Neural crest cell (in vitro differentiated cells): Measurements from ENCODE around the gene EFNB1. TPM values are rescaled to one million over a fixed set of nuclear protein-coding genes. Genes with fewer than 3 reads are reported as not detected.

Source experiments
- DNase-seq: peaks from one replicate; pipeline ENCODE4 v3.0.0; 2021; ENCODE audit warnings: low read depth, mixed read lengths, low spot score
- H3K27ac Mint-ChIP-seq: one replicate; pipeline ENCODE4 v1.8.0; 2021; ENCODE audit warnings: mild to moderate bottlenecking, mixed read lengths; ENCODE audit not compliant: unreplicated experiment
- H3K27me3 Mint-ChIP-seq: 2 replicates; pipeline ENCODE4 v1.8.0; 2021; ENCODE audit warnings: low read depth, mild to moderate bottlenecking, mixed read lengths
- H3K36me3 Mint-ChIP-seq: 2 replicates; pipeline ENCODE4 v1.8.0; 2021; ENCODE audit warnings: low read depth, mild to moderate bottlenecking, mixed read lengths
- H3K4me1 Mint-ChIP-seq: 2 replicates; pipeline ENCODE4 v1.8.0; 2021; ENCODE audit warnings: mixed read lengths
- H3K4me3 Mint-ChIP-seq: one replicate; pipeline ENCODE4 v1.8.0; 2021; ENCODE audit warnings: mild to moderate bottlenecking, mixed read lengths
- H3K9me3 Mint-ChIP-seq: 2 replicates; pipeline ENCODE4 v1.8.0; 2021; ENCODE audit warnings: mixed read lengths
- CTCF ChIP-seq: fragments of 200-600 bp; sonication (generic); conservative IDR thresholded peaks from 2 replicates; pipeline ENCODE4 v1.5.0; 2021; ENCODE audit warnings: antibody characterized with exemption, mild to moderate bottlenecking
- total RNA-seq: library from RNA; stranded (reverse); gene quantifications from 2 replicates; pipeline ENCODE4 v1.2.1, GENCODE V29; 2021

EFNB1 gene
- total RNA-seq, 1 donor from 2014 or later, result 33.8 TPM

GRCh38 chrX:68830419-68831404 is 1.9 kb downstream of the EFNB1 start:
- no peak for TF ChIP-seq CTCF
- no peak for DNase-seq
- peaks cover 32% of the 10 kb centered on the region for H3K4me1 Mint-ChIP-seq
- peaks cover 2% of the 10 kb centered on the region for H3K27me3 Mint-ChIP-seq
- H3K4me3 Mint-ChIP-seq, result peak overlapping the region; percentile 92
- H3K9me3 Mint-ChIP-seq, result no peaks in the 10 kb centered on the region
- peaks cover 2% of the 10 kb centered on the region for H3K36me3 Mint-ChIP-seq
- H3K27ac Mint-ChIP-seq, result peak overlapping the region; percentile 50

- peaks cover 40% of the 10 kb centered on the region for H3K4me1 Mint-ChIP-seq
- H3K9me3 Mint-ChIP-seq, result no peaks in the 10 kb centered on the region
- H3K36me3 Mint-ChIP-seq, result peaks cover 2% of the 10 kb centered on the region
- peaks cover 2% of the 10 kb centered on the region for H3K27me3 Mint-ChIP-seq
- no peak for DNase-seq
- H3K27ac Mint-ChIP-seq, result peak overlapping the region; percentile 50
- peak overlapping the region; percentile 92 for H3K4me3 Mint-ChIP-seq
- no peak for TF ChIP-seq CTCF
These were observed 2.7 kb downstream of the EFNB1 start for GRCh38 chrX:68831405-68832100.

GRCh38 chrX:68832101-68832416 is 3.2 kb downstream of the EFNB1 start:
- Mint-ChIP-seq H3K27me3 (peaks cover 2% of the 10 kb centered on the region), H3K36me3 (peaks cover 6% of the 10 kb centered on the region), H3K4me1 (peaks cover 45% of the 10 kb centered on the region), H3K27ac (no peak overlapping the region), H3K4me3 (peak overlapping the region; percentile 92), H3K9me3 (peaks cover 4% of the 10 kb centered on the region)
- no peak for TF ChIP-seq CTCF
- no peak for DNase-seq

GRCh38 chrX:68832516-68833447 is 4.0 kb downstream of the EFNB1 start:
- Mint-ChIP-seq H3K4me3 (peak overlapping the region; percentile 92), H3K36me3 (peaks cover 10% of the 10 kb centered on the region), H3K4me1 (peaks cover 48% of the 10 kb centered on the region), H3K27me3 (no peaks in the 10 kb centered on the region), H3K27ac (no peak overlapping the region), H3K9me3 (peaks cover 6% of the 10 kb centered on the region)
- DNase-seq, result no peak
- TF ChIP-seq CTCF, result no peak

GRCh38 chrX:68833448-68833805 is 4.6 kb downstream of the EFNB1 start:
- H3K4me1 Mint-ChIP-seq, result peaks cover 46% of the 10 kb centered on the region
- peaks cover 12% of the 10 kb centered on the region for H3K36me3 Mint-ChIP-seq
- peaks cover 6% of the 10 kb centered on the region for H3K9me3 Mint-ChIP-seq
- no peak for TF ChIP-seq CTCF
- no peak for DNase-seq
- no peaks in the 10 kb centered on the region for H3K27me3 Mint-ChIP-seq
- H3K27ac Mint-ChIP-seq, result no peak overlapping the region
- peak overlapping the region; percentile 77 for H3K4me3 Mint-ChIP-seq
